GM20000 (cell line): ENCODE results near the gene DAND5.

Experiments
- DNase-seq: peaks from one replicate; pipeline ENCODE4 v3.0.0; 2012; ENCODE audit warnings: low spot score
- TF ChIP-seq, protein P1 (sequence below): IDR thresholded peaks from 2 replicates; pipeline ENCODE4 v1.5.1; 2012; ENCODE audit warnings: mild to moderate bottlenecking, control low read depth; ENCODE audit errors: extremely low read depth, missing control alignments

DAND5 gene

DNA sequence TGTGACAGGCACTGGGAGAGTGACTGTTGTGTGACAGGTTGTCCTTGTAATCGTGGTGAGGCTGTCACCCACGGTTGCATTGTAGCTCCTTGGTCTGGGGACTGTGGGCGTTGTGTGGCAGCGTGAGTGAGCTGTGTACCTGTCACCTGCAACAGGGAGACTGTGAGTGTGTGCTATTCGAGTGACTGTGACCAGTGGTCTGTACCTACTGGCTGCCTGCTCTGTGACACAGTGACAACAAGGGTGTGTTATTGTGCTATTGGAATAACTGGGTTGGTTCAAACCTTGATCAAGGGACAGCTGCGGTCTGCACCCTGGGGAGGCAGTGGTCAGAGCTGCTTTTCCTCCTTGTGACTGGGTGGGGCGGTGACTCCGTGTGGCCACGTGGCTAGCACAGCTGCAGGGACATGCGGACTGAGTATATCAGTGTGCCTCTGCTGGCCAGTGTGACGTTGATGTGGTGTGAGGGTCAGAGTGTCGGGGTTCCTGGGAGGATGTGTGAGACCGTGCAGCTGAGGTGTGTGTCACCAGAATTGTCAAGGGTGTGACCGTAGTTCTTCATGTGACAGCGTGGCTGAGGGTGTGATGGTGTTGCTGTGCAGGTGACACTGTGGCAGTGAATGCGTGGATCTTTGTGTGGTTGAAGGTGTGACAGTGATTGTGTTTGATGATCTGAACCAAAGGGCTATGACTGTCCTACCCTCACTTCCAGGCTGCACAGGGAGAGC lies 15.8 kb downstream of the DAND5 start:
- TF ChIP-seq, protein P1, sequence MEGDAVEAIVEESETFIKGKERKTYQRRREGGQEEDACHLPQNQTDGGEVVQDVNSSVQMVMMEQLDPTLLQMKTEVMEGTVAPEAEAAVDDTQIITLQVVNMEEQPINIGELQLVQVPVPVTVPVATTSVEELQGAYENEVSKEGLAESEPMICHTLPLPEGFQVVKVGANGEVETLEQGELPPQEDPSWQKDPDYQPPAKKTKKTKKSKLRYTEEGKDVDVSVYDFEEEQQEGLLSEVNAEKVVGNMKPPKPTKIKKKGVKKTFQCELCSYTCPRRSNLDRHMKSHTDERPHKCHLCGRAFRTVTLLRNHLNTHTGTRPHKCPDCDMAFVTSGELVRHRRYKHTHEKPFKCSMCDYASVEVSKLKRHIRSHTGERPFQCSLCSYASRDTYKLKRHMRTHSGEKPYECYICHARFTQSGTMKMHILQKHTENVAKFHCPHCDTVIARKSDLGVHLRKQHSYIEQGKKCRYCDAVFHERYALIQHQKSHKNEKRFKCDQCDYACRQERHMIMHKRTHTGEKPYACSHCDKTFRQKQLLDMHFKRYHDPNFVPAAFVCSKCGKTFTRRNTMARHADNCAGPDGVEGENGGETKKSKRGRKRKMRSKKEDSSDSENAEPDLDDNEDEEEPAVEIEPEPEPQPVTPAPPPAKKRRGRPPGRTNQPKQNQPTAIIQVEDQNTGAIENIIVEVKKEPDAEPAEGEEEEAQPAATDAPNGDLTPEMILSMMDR = no peak
- DNase-seq = no peak

DNA sequence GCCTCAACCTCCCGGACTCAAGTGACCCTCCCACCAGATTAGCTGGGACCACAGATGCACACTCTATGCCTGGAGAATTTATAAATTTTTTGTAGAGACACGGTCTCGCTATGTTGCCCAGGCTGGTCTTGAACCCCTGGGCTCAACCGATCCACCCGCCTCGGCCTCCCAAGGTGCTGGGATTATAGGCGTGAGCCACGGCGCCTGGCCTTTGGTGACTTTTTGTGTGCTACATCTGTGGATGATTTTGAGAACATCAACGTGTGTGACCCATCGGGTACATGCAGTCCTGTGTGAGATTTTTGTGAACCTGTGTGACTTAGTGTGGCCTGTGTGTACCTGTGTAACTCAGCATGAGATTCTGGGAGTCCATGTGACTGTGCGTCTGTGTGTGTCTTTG lies 17.4 kb downstream of the DAND5 start:
- DNase-seq = no peak
- TF ChIP-seq, protein P1 = no peak

DNA sequence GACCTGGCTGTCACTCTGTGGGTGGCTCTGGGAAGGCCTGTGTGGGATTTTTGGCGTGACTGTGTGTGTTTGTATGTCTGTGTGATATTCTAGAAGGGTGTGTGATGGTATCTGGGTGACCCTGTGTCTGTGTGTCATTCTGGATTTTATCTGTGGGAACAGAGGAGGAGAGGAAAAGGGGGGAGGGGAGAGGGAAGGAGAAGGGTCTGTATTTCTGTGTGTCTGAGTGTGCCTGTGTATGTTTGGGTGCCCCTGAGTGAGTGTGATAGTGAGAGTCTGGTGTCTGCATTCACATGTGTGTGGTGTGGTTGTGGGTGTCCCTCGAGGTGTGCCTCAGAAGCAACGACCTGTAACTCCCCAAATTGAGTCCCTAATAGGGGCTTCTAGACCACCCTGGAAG lies 17.8 kb downstream of the DAND5 start:
- TF ChIP-seq, protein P1 = no peak

DNA sequence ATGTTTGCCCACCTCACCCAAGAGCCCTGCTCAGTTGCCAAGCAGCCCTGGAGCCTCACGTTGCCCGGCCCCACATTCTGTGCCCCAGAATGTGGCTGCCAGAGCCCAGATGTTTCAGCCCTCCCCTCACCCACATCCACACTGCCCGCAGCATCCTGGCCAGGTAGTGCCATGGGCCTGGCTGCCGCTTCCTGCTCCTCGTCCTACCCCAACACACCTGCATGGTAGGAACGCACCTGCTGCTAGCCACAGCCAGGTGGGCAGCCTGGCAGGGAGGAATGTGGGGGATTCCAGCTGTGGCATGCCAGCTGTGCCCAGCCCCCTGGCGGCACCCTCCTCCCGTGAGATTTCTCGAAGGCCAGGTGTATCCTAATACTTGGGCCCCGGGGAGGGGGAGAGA lies 18.4 kb downstream of the DAND5 start:
- TF ChIP-seq, protein P1 = no peak

More for the DNA sequence above, 17.8 kb downstream of the DAND5 start:
- DNase-seq = no peak

DNA sequence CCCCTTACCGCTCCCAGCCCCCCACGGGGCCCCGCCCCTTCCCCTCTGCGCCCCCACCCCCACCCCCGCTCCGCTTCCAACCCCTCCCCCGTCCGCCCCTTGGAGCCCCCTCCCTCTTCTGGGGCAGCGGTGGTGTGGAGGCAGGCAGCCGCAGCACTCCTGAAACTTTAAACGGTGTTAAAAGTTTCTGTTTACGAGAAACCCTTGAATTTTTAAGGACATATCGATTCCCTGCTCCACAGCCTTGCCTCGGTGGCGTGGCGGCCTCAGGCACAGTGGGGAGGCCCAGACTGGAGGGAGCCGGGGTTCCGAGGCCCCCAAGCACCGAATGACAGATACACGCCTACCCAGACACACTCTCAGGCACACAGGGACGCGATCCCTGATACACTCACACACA lies 21.1 kb downstream of the DAND5 start:
- DNase-seq = no peak
- TF ChIP-seq, protein P1 = no peak

More for the DNA sequence above, 18.4 kb downstream of the DAND5 start:
- DNase-seq = no peak

DNA sequence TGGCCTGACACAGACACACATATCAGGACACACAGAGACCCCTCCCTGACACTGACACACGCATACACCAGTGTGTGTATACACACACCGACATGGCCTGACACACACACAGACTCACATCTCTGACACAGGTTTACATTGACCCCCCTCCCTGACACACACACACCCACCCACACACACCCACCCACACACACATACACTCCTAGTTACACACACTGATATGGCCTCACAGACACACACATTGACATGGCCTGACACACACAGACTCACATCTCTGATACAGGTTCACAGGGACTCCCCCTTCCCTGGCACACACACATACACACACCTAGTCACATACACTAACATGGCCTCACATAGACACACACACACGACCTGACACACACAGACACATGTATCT lies 21.5 kb downstream of the DAND5 start:
- DNase-seq = no peak
- TF ChIP-seq, protein P1 = no peak

DNA sequence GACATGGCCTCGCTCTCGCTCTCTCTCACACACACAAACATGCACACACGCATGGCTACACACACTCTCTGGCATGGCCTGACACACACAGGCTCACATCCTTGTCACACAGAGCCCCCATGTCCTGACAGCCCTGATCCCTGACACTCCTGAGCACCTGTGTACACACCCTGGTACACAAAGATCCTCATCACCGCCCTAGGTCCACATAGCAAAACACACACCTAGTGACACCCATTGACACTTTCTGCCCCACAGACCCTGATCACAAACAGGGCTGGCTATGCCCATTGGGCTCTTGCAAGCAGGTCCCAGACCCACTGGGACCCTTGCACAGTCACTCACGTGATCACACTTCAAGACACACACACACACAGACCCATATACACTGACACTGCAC lies 21.9 kb downstream of the DAND5 start:
- DNase-seq = no peak
- TF ChIP-seq, protein P1 = no peak
